ENCODE measurements around the gene PLXNA3.

DNA sequence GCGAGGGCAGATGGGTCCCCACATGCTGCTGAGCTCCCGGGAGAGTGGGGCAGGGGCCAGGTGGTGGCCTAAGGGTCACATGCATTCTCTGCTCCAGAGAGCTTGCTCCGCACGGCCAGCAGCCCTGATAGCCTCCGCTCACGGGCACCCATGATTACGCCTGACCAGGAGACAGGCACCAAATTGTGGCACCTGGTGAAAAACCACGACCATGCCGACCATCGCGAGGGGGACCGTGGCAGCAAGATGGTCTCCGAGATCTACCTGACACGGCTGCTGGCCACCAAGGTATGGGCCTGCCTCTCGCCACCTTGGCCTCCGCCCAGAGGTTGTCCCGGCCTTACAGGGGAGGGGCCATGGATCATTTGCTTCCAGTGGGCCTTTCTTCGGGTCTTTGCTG, 11.8 kb downstream of the PLXNA3 start:
- TF ChIP-seq CTCF (conservative IDR thresholded peaks at IDR 0.05 in 1 of 2, IDR thresholded peaks at IDR 0.05 in 1 of 2; ENCODE audit: extremely low read depth in 1 of 2, insufficient read depth in 1 of 2, low read depth in 1 of 2, low read length in 2 of 2): no peak
- TF ChIP-seq EZH2 (IDR thresholded peaks at IDR 0.05; ENCODE audit: borderline replicate concordance, low read length): no peak

Measured in mammary epithelial cell (primary cell).